Effector memory CD4-positive, alpha-beta T cell (primary cell): ENCODE measurements around the gene LDLRAP1.

Experiments
- DNase-seq, 3 donors: peaks; one replicate each; pipeline ENCODE4 v3.0.0-alpha.2; 2020
- H3K27ac ChIP-seq: 2 replicates; pipeline ENCODE4 v1.7.0; 2013; ENCODE audit warnings: mild to moderate bottlenecking, low read length, moderate library complexity; ENCODE audit not compliant: insufficient read depth, poor library complexity, severe bottlenecking
- H3K27me3 ChIP-seq: replicated peaks from 2 replicates; pipeline ENCODE4 v1.7.0; 2013; ENCODE audit warnings: mild to moderate bottlenecking, low read length; ENCODE audit not compliant: insufficient read depth, control insufficient read depth, poor library complexity, severe bottlenecking
- H3K36me3 ChIP-seq: 2 replicates; pipeline ENCODE4 v1.7.0; 2013; ENCODE audit warnings: mild to moderate bottlenecking, low read length, moderate library complexity; ENCODE audit not compliant: control insufficient read depth, insufficient read depth
- H3K4me1 ChIP-seq: 2 replicates; pipeline ENCODE4 v1.7.0; 2013; ENCODE audit warnings: low read length, mild to moderate bottlenecking; ENCODE audit not compliant: control insufficient read depth, insufficient read depth, poor library complexity, severe bottlenecking
- H3K4me3 ChIP-seq: 2 replicates; pipeline ENCODE4 v1.7.0; 2013; ENCODE audit warnings: low read length, low read depth, mild to moderate bottlenecking; ENCODE audit not compliant: insufficient read depth, poor library complexity, severe bottlenecking
- H3K9me3 ChIP-seq: 2 replicates; pipeline ENCODE4 v1.7.0; 2013; ENCODE audit warnings: mild to moderate bottlenecking, low read length, moderate library complexity; ENCODE audit not compliant: control insufficient read depth

Gene LDLRAP1

GRCh38 chr1:25524568-25525360 lies 18.6 kb upstream of the LDLRAP1 start:
- DNase-seq: no peak
- H3K4me1 ChIP-seq: peaks cover 5% of the 10 kb centered on the region
- H3K9me3 ChIP-seq: no peaks in the 10 kb centered on the region
- no peak overlapping the region for H3K4me3 ChIP-seq
- H3K27me3 ChIP-seq: no peaks in the 10 kb centered on the region
- H3K36me3 ChIP-seq: no peaks in the 10 kb centered on the region
- H3K27ac ChIP-seq: no peak overlapping the region

DNA sequence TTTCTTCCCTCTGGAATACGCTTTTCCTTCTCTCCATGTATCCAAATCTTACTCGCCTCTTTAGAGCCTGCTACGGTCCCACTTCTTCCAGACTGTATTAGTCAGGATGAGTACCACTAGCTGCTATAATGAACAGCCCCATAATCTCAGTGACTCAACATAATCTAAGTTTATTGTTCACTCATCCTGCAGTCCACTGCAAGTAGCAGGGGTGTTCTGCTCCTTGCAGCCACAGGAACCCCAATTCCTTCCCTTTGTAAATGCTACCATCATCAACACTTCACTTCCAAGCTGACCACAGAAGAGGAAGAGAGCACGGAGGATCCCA lies 18.1 kb upstream of the LDLRAP1 start:
- Histone ChIP-seq H3K27ac (no peak overlapping the region), H3K4me3 (no peak overlapping the region), H3K9me3 (no peaks in the 10 kb centered on the region), H3K36me3 (no peaks in the 10 kb centered on the region), H3K4me1 (peaks cover 5% of the 10 kb centered on the region), H3K27me3 (no peaks in the 10 kb centered on the region)
- DNase-seq: no peak

- no peak for DNase-seq
- no peak overlapping the region for H3K4me3 ChIP-seq
- H3K9me3 ChIP-seq: no peaks in the 10 kb centered on the region
- H3K27ac ChIP-seq: no peak overlapping the region
- no peaks in the 10 kb centered on the region for H3K27me3 ChIP-seq
- H3K36me3 ChIP-seq: no peaks in the 10 kb centered on the region
- no peaks in the 10 kb centered on the region for H3K4me1 ChIP-seq
Measured at GRCh38 chr1:25526753-25527152, 16.7 kb upstream of the LDLRAP1 start.

DNA sequence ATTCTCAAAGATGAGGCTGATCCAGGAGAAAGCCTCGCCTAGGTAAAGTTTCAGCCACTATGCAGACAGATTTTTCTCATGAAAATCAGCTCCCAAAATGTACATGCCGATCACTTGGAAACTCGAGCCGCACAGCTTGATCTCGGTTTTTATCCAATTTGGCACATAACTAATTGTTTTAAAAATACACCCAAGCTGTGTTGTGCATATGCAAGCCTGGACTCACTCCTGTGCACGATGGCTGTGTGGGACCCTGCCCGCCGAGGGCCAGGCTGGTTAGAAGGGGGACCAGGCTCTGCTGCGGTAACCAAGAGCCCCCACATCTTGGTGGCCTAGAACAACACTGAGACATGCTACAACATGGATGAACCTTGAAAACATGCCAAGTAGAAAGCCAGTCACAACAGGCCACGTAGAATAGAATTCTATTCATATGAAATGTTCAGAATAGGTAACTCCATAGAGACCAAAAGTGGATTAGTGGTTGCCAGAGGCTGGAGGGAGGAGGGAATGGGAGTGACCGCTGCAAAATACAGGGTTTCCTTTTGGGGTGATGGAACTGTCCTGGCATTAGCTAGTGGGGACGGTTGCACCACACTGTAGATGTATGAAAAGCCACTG lies 16.1 kb upstream of the LDLRAP1 start:
- DNase-seq: no peak
- Histone ChIP-seq H3K27me3 (no peaks in the 10 kb centered on the region), H3K4me3 (no peak overlapping the region), H3K36me3 (no peaks in the 10 kb centered on the region), H3K9me3 (no peaks in the 10 kb centered on the region), H3K4me1 (no peaks in the 10 kb centered on the region), H3K27ac (no peak overlapping the region)

DNA sequence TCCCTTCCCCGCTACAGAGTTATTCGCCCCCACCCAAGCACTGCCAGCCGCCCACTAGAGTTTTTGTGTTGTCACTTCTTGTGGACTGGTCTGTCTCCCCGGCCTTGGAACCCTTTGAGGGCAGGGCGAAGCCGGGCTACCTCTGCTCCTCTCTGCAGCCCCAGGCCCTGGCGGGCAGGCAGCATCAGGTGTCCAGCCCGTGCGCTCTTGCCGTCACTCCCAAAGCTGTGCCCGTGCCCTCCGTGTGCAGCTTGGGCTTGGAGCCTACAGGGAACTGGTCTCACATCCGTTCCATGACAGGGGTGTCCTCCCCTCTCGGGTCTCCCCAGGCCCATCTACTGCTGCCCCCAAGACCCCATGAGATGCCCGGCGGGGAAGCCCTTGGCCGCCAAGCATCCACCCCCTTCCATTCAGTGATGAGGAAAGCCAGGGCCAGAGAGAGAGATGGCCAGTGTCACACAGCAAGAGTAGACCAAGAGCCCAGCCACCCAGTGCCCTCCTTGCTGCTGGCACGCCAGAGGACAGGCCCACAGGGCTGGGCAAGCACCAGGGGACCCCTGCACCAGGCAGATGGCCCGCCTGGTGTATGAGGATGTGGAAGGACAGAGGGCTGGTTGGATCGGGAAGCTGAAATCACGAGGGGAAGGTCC lies 15.3 kb upstream of the LDLRAP1 start:
- H3K9me3 ChIP-seq: no peaks in the 10 kb centered on the region
- H3K4me1 ChIP-seq: no peaks in the 10 kb centered on the region
- H3K27ac ChIP-seq: no peak overlapping the region
- H3K36me3 ChIP-seq: no peaks in the 10 kb centered on the region
- H3K4me3 ChIP-seq: no peak overlapping the region
- no peak for DNase-seq
- H3K27me3 ChIP-seq: no peaks in the 10 kb centered on the region

DNA sequence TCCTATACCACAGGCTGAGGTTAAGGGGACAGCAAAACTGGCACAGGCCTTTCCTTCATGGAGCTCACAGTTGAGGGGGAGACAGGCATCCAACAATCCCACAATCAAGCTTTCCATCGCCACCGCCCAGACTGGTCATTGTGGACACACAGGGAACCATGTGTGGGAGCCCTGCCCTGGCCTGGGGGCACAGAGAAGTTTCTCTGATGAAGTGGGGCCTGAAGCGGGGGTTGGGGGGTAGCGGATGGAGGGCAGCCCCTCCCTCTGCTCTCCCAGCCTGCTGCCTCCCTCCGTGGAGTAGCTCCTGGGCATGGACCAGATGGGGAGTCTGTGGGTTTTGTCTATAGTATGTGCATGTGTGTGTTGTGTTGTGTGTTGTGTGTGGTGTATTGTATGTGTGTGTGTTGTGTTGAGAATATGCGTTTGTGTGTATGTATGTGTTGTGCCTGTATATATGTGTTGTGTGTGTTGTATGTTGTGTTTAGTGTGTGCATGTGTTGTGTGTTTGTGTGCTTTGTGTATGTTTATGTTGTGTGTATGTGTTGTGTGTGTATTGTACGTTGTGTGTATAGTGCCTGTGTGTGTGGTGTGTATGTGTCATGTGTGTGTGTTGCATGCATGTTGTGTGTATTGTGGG lies 14.4 kb upstream of the LDLRAP1 start:
- no peak overlapping the region for H3K4me3 ChIP-seq
- no peaks in the 10 kb centered on the region for H3K36me3 ChIP-seq
- no peaks in the 10 kb centered on the region for H3K9me3 ChIP-seq
- H3K4me1 ChIP-seq: no peaks in the 10 kb centered on the region
- no peak overlapping the region for H3K27ac ChIP-seq
- H3K27me3 ChIP-seq: no peaks in the 10 kb centered on the region
- no peak for DNase-seq

GRCh38 chr1:25529518-25530185 lies 13.8 kb upstream of the LDLRAP1 start:
- no peak overlapping the region for H3K27ac ChIP-seq
- DNase-seq: no peak
- H3K4me1 ChIP-seq: no peaks in the 10 kb centered on the region
- no peaks in the 10 kb centered on the region for H3K27me3 ChIP-seq
- H3K9me3 ChIP-seq: no peaks in the 10 kb centered on the region
- H3K4me3 ChIP-seq: no peak overlapping the region
- H3K36me3 ChIP-seq: no peaks in the 10 kb centered on the region

DNA sequence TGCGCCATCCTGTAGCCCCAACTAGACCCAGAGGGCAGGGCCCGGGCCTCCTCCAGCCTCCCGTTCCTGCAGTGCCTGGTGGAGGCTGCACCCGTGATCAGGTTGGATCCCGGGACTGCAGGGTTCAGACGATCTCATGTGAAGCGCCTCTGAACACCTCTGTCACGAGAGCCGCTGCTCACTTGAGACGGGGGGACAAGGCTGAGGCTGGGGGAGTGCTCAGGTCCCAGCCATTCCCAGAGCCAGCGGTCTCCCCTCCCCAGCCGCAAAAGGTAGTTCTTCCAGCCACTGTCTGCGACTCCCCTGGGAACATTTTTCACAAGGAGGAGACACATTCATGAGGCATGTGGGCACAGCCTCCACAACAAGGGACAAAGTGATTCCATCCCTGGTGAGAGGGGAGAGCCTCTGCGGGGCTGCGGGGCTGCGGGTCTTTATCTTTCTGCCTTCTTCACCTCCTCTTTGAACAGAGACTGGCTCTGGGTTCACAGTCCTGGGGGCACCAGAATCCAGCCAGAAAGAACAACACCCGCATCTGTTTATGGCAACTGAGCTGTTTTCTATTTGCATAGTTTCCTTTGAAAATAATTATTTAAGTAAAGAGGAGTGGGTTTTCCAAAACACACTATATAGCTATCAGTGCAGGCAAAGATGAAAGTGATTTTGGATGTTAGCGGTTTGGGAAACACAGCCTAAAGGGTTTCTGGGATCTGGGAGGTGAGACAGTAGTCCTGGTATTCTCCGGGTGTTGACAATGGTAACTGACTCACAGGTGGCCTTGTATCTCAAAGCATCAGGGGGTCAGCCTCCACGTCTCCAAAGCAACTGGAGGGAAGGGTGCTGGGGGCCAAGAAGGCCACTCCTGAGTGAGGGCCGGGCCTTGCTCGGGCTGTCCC lies 13.0 kb upstream of the LDLRAP1 start:
- DNase-seq: no peak
- Histone ChIP-seq H3K4me1 (no peaks in the 10 kb centered on the region), H3K9me3 (no peaks in the 10 kb centered on the region), H3K4me3 (no peak overlapping the region), H3K27ac (no peak overlapping the region), H3K36me3 (no peaks in the 10 kb centered on the region), H3K27me3 (no peaks in the 10 kb centered on the region)

DNA sequence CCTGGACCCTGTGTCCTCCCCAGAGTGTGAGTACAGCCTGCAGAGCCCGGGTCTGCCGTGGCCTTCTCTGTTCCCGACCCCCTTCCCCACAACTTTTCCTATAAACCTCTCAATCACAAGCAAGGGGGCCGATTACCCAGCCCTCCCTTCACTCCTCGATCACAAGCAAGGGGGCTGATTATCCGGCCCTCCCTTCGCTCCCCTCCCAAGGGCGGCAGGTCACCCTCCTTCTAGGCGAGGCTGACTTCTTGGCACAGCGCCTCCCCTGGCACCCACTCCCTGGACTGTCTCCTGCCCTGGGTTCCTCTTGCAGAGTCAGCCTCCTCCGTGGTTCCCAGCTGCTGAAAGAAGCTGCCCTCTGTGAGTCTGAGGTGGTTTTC lies 12.3 kb upstream of the LDLRAP1 start:
- Histone ChIP-seq H3K9me3 (no peaks in the 10 kb centered on the region), H3K4me3 (no peak overlapping the region), H3K27ac (no peak overlapping the region), H3K27me3 (no peaks in the 10 kb centered on the region), H3K36me3 (no peaks in the 10 kb centered on the region), H3K4me1 (no peaks in the 10 kb centered on the region)
- no peak for DNase-seq
